ENCODE data around the gene TCAP. TPM values are rescaled to one million over a fixed set of nuclear protein-coding genes. Genes with fewer than 3 reads are reported as not detected.

The TCAP gene
- total and polyA plus RNA-seq, 12 donors = 2,452 to 6,290 (median 4,242) TPM

DNA sequence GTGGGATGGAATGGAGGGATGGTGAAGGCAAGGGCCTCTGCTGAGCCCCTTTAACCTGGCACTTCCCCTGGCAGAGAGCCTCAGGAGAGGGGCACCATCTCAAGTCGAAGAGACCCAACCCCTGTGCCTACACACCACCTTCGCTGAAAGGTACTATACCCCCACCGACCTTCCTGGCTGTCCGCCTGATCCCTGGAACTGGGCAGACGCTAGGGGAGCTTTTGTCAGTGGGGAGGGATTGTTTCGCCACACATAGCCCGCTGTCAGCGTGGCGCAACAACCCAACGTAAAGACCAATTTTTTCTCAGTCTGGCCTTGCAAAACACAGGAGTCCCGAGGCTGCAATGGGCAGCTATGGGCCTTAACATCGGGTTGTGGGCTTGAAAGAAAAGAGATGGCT, 35.3 kb upstream of the TCAP start:
- ATAC-seq (no peak), DNase-seq (no peak)
- no peak overlapping the region for H3K4me3 ChIP-seq
- intact Hi-C loops (cut with DNase I) = loop anchor here in 4 of 10 donors (5.0 to 10.0 kb wide), 3 partner anchors 42 to 117 kb away; no protein-coding TSS in a partner anchor
- 78 to 79% methylated on average over 12 of the region's 12 CpGs for WGBS, 2 donors
- H3K9me3 ChIP-seq = no peaks in the 10 kb centered on the region
- peaks cover 17 to 58% (median 41%) of the 10 kb centered on the region in 7 donors for H3K27me3 ChIP-seq
- H3K27ac ChIP-seq = no peak overlapping the region
- H3K4me1 ChIP-seq = peaks cover 0 to 23% (median 9%) of the 10 kb centered on the region in 9 donors
- no peaks in the 10 kb centered on the region for H3K36me3 ChIP-seq
- TF ChIP-seq, protein P1, sequence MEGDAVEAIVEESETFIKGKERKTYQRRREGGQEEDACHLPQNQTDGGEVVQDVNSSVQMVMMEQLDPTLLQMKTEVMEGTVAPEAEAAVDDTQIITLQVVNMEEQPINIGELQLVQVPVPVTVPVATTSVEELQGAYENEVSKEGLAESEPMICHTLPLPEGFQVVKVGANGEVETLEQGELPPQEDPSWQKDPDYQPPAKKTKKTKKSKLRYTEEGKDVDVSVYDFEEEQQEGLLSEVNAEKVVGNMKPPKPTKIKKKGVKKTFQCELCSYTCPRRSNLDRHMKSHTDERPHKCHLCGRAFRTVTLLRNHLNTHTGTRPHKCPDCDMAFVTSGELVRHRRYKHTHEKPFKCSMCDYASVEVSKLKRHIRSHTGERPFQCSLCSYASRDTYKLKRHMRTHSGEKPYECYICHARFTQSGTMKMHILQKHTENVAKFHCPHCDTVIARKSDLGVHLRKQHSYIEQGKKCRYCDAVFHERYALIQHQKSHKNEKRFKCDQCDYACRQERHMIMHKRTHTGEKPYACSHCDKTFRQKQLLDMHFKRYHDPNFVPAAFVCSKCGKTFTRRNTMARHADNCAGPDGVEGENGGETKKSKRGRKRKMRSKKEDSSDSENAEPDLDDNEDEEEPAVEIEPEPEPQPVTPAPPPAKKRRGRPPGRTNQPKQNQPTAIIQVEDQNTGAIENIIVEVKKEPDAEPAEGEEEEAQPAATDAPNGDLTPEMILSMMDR (IDR thresholded peaks at IDR 0.05) = no peak

DNA sequence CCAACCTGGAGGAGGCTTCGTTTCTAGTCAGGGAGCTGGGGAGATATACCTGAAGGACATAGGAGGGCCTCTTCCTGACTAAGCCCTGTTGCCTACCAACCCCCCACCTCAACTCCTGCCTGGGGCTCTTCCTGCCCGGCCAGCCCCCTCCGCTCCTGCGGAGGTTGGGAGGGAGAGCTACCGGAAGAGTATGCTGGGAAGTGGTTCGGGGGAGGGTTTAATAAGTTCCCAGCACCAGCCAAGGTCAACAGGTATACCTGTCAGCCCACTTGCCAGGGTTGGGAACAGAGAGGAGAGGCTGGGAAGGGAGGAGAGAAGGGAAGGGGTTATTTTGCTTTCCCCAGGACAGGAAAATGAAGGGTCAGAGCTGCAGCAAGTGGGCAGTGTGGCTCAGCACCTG, 33.7 kb upstream of the TCAP start:
- TF ChIP-seq, protein P1 (IDR thresholded peaks at IDR 0.05) = no peak
- intact Hi-C loops (cut with DNase I) = loop anchor here in 3 of 10 donors (5.0 kb wide), 2 partner anchors 41 to 116 kb away; no protein-coding TSS in a partner anchor
- DNase-seq (no peak), ATAC-seq (no peak)
- H3K4me1 ChIP-seq = peaks cover 4 to 37% (median 13%) of the 10 kb centered on the region in 9 donors
- H3K4me3 ChIP-seq = no peak overlapping the region
- peaks cover 10 to 43% (median 26%) of the 10 kb centered on the region in 7 donors for H3K27me3 ChIP-seq
- WGBS, 2 donors = 39 to 42% methylated on average over 6 of the region's 6 CpGs
- H3K36me3 ChIP-seq = no peaks in the 10 kb centered on the region
- no peak overlapping the region for H3K27ac ChIP-seq
- no peaks in the 10 kb centered on the region for H3K9me3 ChIP-seq

DNA sequence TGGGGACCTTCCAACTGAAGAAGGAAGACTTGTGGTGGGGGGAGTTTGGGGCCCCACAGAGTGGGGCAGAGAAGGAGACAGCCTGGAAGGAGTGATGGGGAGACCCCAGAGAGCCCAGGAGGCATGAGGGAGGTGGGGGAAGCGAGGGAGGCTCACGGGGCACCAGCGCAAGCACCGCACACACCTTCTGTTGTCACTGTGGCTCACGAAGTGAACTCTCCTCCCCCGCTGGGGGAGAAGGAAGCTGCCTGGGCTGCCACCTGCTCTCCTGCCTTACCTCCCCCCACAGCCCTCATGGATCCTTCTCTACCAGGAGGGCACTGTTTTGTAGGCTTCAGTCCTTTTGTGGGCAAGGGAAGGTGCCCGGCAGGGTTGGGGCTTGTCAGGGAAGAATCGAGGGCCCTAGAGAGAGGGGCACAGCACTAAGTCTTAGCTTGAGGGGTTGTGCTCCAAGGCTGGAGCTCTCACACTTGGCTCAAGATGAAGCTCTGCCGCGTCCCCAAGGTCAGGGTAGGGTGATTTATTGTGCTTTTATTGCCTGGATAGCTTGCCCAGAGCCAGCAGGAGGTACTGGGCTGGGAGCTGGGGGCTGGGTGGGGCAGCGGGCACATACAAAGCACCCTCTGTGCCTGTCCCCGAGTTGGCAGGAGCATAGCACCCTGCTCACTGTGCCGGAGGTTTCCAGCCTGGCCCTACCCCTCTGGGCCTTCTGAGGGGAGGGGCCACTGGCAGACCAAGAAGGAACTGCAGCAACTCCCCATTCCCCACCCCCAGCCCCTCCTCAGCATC, 32.8 kb upstream of the TCAP start:
- H3K36me3 ChIP-seq = no peaks in the 10 kb centered on the region
- peaks cover 6 to 32% (median 12%) of the 10 kb centered on the region in 9 donors for H3K4me1 ChIP-seq
- WGBS, 2 donors = 59 to 69% methylated on average over 13 of the region's 13 CpGs
- ATAC-seq (no peak), DNase-seq (no peak)
- peaks cover under 1 to 34% (median 16%) of the 10 kb centered on the region in 7 donors for H3K27me3 ChIP-seq
- intact Hi-C loops (cut with DNase I) = loop anchor here in 3 of 10 donors (5.0 kb wide), 2 partner anchors 40 to 115 kb away; no protein-coding TSS in a partner anchor
- H3K27ac ChIP-seq = no peak overlapping the region
- no peak overlapping the region for H3K4me3 ChIP-seq
- TF ChIP-seq, protein P1 (IDR thresholded peaks at IDR 0.05) = no peak
- H3K9me3 ChIP-seq = no peaks in the 10 kb centered on the region

DNA sequence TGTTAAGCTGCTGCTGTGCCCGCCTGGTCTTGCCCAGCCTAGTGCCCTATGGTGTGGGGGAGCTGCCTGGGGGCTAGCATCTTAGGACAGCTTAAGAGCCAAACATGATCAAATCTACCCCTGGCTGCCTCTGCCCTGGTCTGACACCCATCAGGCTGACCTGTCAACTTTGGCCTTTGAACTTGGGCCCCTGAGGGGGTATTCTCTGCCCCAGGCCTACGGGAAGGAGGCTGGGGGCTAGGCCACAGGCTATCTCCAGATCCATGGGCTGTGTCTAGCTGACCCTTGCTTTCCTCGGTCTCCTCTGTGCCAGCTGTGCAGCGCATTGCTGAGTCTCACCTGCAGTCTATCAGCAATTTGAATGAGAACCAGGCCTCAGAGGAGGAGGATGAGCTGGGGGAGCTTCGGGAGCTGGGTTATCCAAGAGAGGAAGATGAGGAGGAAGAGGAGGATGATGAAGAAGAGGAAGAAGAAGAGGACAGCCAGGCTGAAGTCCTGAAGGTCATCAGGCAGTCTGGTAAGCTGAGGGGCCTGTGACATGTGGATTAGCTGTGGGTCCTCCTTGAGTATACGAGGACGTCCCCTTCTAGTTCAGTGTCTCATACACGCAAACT, 31.5 kb upstream of the TCAP start:
- peaks cover 6 to 43% (median 22%) of the 10 kb centered on the region in 9 donors for H3K4me1 ChIP-seq

More for the DNA sequence above, 31.5 kb upstream of the TCAP start:
- H3K4me3 ChIP-seq = no peak overlapping the region
- no peaks in the 10 kb centered on the region for H3K9me3 ChIP-seq
- no peaks in the 10 kb centered on the region for H3K36me3 ChIP-seq
- peaks cover 0 to 21% (median 3%) of the 10 kb centered on the region in 7 donors for H3K27me3 ChIP-seq
- intact Hi-C loops (cut with DNase I) = loop anchor here in 3 of 10 donors (5.0 kb wide), 2 partner anchors 39 to 114 kb away; no protein-coding TSS in a partner anchor
- H3K27ac ChIP-seq = no peak overlapping the region
- DNase-seq (no peak), ATAC-seq (no peak)
- 66 to 80% methylated on average over 8 of the region's 8 CpGs for WGBS, 2 donors
- TF ChIP-seq, protein P1 (IDR thresholded peaks at IDR 0.05) = no peak
